Loucy (cell line): ENCODE measurements around the gene CPD.

Source experiments
- EZH2phosphoT487 ChIP-seq: fragments of 200-600 bp; IDR thresholded peaks from 2 replicates; pipeline ENCODE4 v1.6.1; 2018; ENCODE audit warnings: antibody characterized with exemption, mild to moderate bottlenecking, moderate library complexity, borderline replicate concordance
- TF ChIP-seq, protein P1 (sequence below): fragments of 200-600 bp; sonication (generic); conservative IDR thresholded peaks from 2 replicates; pipeline ENCODE4 v1.5.1; 2014; ENCODE audit warnings: mild to moderate bottlenecking, antibody characterized with exemption, low read length

DNA sequence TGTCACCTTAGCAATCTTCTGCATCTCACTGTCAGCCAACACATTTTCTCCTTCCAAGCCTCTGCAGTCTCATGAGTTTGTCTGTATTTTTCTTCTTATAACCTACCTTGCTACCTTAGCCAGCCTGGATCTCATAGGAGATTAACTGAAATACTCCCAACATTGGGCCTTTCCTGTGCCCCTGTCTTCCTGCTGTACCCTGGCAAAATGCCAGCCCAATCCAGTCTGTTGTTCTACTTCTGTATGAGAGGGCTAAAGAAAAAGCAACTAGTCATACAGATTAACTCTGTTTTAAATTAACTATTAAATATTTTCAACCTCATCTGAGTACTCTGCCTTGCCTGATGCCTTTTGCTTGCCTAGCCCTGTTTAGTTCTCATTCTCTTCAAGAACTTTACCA is 116.9 kb downstream of the CPD start:
- TF ChIP-seq, protein P1, sequence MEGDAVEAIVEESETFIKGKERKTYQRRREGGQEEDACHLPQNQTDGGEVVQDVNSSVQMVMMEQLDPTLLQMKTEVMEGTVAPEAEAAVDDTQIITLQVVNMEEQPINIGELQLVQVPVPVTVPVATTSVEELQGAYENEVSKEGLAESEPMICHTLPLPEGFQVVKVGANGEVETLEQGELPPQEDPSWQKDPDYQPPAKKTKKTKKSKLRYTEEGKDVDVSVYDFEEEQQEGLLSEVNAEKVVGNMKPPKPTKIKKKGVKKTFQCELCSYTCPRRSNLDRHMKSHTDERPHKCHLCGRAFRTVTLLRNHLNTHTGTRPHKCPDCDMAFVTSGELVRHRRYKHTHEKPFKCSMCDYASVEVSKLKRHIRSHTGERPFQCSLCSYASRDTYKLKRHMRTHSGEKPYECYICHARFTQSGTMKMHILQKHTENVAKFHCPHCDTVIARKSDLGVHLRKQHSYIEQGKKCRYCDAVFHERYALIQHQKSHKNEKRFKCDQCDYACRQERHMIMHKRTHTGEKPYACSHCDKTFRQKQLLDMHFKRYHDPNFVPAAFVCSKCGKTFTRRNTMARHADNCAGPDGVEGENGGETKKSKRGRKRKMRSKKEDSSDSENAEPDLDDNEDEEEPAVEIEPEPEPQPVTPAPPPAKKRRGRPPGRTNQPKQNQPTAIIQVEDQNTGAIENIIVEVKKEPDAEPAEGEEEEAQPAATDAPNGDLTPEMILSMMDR, result no peak
- TF ChIP-seq EZH2phosphoT487, result no peak
